ENCODE measurements around the gene GTF2H3.

GTF2H3 gene

GRCh38 chr12:123648401-123648800 lies 14.8 kb downstream of the GTF2H3 start:
- DNase-seq, result no peak

- no peak for DNase-seq
Measured at GRCh38 chr12:123654129-123654701, 20.6 kb downstream of the GTF2H3 start.

- no peak for DNase-seq
Measured at GRCh38 chr12:123655420-123655819, 21.8 kb downstream of the GTF2H3 start.

- no peak for DNase-seq
Measured at GRCh38 chr12:123656392-123656791, 22.8 kb downstream of the GTF2H3 start.

- DNase-seq, result no peak
Measured at GRCh38 chr12:123657211-123657610, 23.6 kb downstream of the GTF2H3 start.

- no peak for DNase-seq
Measured at GRCh38 chr12:123659996-123660727, 26.5 kb downstream of the GTF2H3 start.

GRCh38 chr12:123667771-123668170 lies 34.1 kb downstream of the GTF2H3 start:
- no peak for DNase-seq

GRCh38 chr12:123670882-123671728 lies 37.5 kb downstream of the GTF2H3 start, which contains the start of gene TCTN2:
TCTN2 (plus strand) TSS chr12:123671113; CDS start chr12:123671241, 128 bp downstream.
- peak; percentile 99 for DNase-seq

- no peak for DNase-seq
Measured at GRCh38 chr12:123671876-123672275, 38.2 kb downstream of the GTF2H3 start.

- DNase-seq, result no peak
Measured at GRCh38 chr12:123675436-123675835, 41.8 kb downstream of the GTF2H3 start.

GRCh38 chr12:123676616-123677320 lies 43.1 kb downstream of the GTF2H3 start:
- no peak for DNase-seq

- no peak for DNase-seq
Measured at GRCh38 chr12:123678981-123679380, 45.4 kb downstream of the GTF2H3 start.

GRCh38 chr12:123681605-123682004 lies 48.0 kb downstream of the GTF2H3 start:
- DNase-seq, result no peak

- no peak for DNase-seq
Measured at GRCh38 chr12:123683964-123684363, 50.3 kb downstream of the GTF2H3 start.

GRCh38 chr12:123686636-123687190 lies 53.1 kb downstream of the GTF2H3 start:
- DNase-seq, result no peak

- DNase-seq, result no peak
Measured at GRCh38 chr12:123690191-123690840, 56.7 kb downstream of the GTF2H3 start.

- no peak for DNase-seq
Measured at GRCh38 chr12:123696207-123696606, 62.6 kb downstream of the GTF2H3 start.

- DNase-seq, result no peak
Measured at GRCh38 chr12:123696646-123697045, 63.0 kb downstream of the GTF2H3 start.

- DNase-seq, result no peak
Measured at GRCh38 chr12:123705935-123706334, 72.3 kb downstream of the GTF2H3 start.

- DNase-seq, result no peak
Measured at GRCh38 chr12:123707466-123707865, 73.8 kb downstream of the GTF2H3 start.

Data from islet precursor cell (in vitro differentiated cells).